Eye (tissue), 1 donor: ENCODE measurements around the gene RAB14.

Experiments
- DNase-seq: peaks from one replicate; pipeline ENCODE4 v3.0.0-alpha.2; 2015

The RAB14 gene

GRCh38 chr9:121201738-121202533, at the start of gene RAB14:
Gene RAB14, minus strand, starts transcription at chr9:121201869. Its CDS starts 8,457 bp downstream, at chr9:121193412.
- DNase-seq: peak; percentile 100

- no peak for DNase-seq
Measured at GRCh38 chr9:121249563-121249962, 47.9 kb upstream of the RAB14 start.

GRCh38 chr9:121246821-121247561, 45.3 kb upstream of the RAB14 start:
- no peak for DNase-seq

- DNase-seq: no peak
Measured at GRCh38 chr9:121242959-121243346, 41.3 kb upstream of the RAB14 start.

GRCh38 chr9:121242219-121242958, 40.7 kb upstream of the RAB14 start:
- no peak for DNase-seq

GRCh38 chr9:121240472-121241135, 38.9 kb upstream of the RAB14 start:
- DNase-seq: no peak

GRCh38 chr9:121239851-121240250, 38.2 kb upstream of the RAB14 start:
- DNase-seq: no peak

- no peak for DNase-seq
Measured at GRCh38 chr9:121239071-121239470, 37.4 kb upstream of the RAB14 start.

GRCh38 chr9:121237916-121238315, 36.2 kb upstream of the RAB14 start:
- DNase-seq: no peak

GRCh38 chr9:121235512-121235911, 33.8 kb upstream of the RAB14 start:
- no peak for DNase-seq

- no peak for DNase-seq
Measured at GRCh38 chr9:121234832-121235161, 33.1 kb upstream of the RAB14 start.

GRCh38 chr9:121233906-121234831, 32.5 kb upstream of the RAB14 start:
- no peak for DNase-seq

GRCh38 chr9:121232251-121232650, 30.6 kb upstream of the RAB14 start:
- DNase-seq: no peak

- DNase-seq: no peak
Measured at GRCh38 chr9:121230256-121230655, 28.6 kb upstream of the RAB14 start.

GRCh38 chr9:121227862-121228261, 26.2 kb upstream of the RAB14 start:
- no peak for DNase-seq

- DNase-seq: no peak
Measured at GRCh38 chr9:121226175-121226574, 24.5 kb upstream of the RAB14 start.

- DNase-seq: peak; percentile 77
Measured at GRCh38 chr9:121225240-121225639, 23.6 kb upstream of the RAB14 start.

GRCh38 chr9:121222524-121223171, 21.0 kb upstream of the RAB14 start:
- peak; percentile 55 for DNase-seq

- DNase-seq: peak; percentile 87
Measured at GRCh38 chr9:121221664-121222055, 20.0 kb upstream of the RAB14 start.

GRCh38 chr9:121220996-121221663, 19.5 kb upstream of the RAB14 start:
- DNase-seq: peak; percentile 32

- no peak for DNase-seq
Measured at GRCh38 chr9:121219530-121219929, 17.9 kb upstream of the RAB14 start.
